HL-60 (cell line): ENCODE results near the gene ACAA1.

Experiments
- GABPA ChIP-seq: IDR thresholded peaks from 2 replicates; pipeline ENCODE4 v1.6.1; 2012; ENCODE audit warnings: low read depth
- POLR2AphosphoS5 ChIP-seq: IDR thresholded peaks from 2 replicates; pipeline ENCODE4 v1.6.1; 2012; ENCODE audit warnings: low read depth
- SPI1 ChIP-seq: IDR thresholded peaks from 2 replicates; pipeline ENCODE4 v1.6.1; 2012; ENCODE audit warnings: low read depth, mild to moderate bottlenecking, borderline replicate concordance
- TF ChIP-seq, protein P1 (sequence below): IDR thresholded peaks from one replicate; pipeline ENCODE4 v1.5.1; 2011; ENCODE audit warnings: low read length, control low read depth, inconsistent platforms; ENCODE audit not compliant: insufficient read depth
- TF ChIP-seq, protein P2 (sequence below): IDR thresholded peaks from 2 replicates; pipeline ENCODE4 v1.6.1; 2012; ENCODE audit warnings: low read depth; ENCODE audit not compliant: insufficient replicate concordance

DNA sequence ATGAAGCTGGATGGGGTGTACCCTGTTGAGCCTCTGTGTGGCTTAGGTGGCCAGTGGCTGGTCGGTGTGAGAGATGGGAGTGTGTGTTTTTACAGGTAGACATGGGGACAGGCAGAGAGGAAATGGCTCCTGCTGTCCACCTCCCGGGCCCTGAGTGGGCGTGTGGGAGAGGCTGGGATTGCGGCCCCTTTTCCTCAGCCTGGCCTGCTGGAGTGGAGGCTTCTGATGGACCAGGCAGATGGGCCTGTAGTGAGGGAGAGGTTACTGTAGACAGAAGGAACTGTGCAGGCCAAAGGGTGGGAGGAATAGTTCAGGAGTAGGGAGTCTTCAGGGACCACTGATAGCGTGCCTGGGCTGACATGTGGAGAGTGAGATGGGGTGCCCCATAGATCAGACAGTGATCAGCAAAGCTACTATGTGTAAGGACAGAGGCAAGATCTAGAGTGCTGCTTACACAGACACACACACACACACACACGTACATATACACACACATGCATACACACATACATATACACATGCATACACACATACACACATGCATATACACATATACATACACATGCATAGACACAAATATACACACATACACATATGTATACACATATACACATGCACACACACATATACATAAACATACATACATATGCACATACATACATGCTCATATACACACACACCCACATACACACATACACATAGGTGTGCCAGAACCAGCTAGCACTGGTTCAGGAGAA lies 26.4 kb downstream of the ACAA1 start:
- TF ChIP-seq, protein P1, sequence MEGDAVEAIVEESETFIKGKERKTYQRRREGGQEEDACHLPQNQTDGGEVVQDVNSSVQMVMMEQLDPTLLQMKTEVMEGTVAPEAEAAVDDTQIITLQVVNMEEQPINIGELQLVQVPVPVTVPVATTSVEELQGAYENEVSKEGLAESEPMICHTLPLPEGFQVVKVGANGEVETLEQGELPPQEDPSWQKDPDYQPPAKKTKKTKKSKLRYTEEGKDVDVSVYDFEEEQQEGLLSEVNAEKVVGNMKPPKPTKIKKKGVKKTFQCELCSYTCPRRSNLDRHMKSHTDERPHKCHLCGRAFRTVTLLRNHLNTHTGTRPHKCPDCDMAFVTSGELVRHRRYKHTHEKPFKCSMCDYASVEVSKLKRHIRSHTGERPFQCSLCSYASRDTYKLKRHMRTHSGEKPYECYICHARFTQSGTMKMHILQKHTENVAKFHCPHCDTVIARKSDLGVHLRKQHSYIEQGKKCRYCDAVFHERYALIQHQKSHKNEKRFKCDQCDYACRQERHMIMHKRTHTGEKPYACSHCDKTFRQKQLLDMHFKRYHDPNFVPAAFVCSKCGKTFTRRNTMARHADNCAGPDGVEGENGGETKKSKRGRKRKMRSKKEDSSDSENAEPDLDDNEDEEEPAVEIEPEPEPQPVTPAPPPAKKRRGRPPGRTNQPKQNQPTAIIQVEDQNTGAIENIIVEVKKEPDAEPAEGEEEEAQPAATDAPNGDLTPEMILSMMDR = no peak
- TF ChIP-seq POLR2AphosphoS5 = no peak
- TF ChIP-seq GABPA = no peak
- TF ChIP-seq, protein P2, sequence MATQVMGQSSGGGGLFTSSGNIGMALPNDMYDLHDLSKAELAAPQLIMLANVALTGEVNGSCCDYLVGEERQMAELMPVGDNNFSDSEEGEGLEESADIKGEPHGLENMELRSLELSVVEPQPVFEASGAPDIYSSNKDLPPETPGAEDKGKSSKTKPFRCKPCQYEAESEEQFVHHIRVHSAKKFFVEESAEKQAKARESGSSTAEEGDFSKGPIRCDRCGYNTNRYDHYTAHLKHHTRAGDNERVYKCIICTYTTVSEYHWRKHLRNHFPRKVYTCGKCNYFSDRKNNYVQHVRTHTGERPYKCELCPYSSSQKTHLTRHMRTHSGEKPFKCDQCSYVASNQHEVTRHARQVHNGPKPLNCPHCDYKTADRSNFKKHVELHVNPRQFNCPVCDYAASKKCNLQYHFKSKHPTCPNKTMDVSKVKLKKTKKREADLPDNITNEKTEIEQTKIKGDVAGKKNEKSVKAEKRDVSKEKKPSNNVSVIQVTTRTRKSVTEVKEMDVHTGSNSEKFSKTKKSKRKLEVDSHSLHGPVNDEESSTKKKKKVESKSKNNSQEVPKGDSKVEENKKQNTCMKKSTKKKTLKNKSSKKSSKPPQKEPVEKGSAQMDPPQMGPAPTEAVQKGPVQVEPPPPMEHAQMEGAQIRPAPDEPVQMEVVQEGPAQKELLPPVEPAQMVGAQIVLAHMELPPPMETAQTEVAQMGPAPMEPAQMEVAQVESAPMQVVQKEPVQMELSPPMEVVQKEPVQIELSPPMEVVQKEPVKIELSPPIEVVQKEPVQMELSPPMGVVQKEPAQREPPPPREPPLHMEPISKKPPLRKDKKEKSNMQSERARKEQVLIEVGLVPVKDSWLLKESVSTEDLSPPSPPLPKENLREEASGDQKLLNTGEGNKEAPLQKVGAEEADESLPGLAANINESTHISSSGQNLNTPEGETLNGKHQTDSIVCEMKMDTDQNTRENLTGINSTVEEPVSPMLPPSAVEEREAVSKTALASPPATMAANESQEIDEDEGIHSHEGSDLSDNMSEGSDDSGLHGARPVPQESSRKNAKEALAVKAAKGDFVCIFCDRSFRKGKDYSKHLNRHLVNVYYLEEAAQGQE = no peak
- TF ChIP-seq SPI1 = no peak
